GM18870 (cell line): ENCODE data around the gene ARL6IP5.

ENCODE experiments used
- ATAC-seq: cut with Tn5 transposase; IDR thresholded peaks from one replicate; pipeline ENCODE4 v1.9.1; 2021; ENCODE audit warnings: moderate library complexity; ENCODE audit not compliant: unreplicated experiment

Gene ARL6IP5

DNA sequence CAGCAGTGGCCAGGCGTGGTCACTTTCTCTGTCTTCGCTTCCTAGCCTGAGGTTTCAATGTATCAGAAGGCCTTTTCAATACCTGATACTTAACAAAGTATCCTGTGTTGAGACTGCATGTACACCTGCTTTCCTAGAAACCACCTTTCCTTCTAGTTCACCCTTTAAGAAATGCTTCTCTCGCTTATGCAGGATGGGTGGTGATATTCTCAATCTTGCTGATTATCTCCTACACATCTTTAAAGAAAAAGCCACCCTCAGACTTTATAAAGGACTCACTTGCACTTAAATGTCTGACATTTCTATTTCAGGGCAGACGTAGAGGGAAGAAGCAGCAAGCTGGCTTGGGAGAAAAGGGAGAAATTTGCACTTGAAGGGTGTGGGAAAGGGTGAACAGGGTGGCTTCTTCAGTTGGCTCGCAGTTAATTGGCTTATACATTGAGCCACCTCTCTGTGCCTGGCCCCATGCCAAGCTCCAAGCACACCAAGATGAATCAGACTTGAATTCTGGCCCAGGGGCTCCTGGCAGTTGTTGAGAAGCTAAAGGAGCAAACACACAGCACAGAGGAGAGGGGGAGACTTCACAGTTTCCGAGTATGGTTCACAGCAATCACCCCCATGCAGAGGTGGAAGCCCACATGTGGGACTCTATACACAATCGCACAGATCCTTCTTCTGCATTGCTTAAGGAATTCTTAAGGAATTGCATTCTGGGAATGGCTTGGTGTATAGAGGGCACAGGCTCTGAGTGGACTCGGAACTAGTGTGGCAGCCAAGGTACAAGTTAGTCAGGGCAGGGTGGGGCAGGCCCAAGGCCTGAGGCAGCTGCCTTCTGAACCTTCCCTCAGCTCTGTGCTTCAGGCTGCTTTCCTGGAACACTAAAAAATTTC lies 1.3 kb downstream of the ARL6IP5 start:
- no peak for ATAC-seq

DNA sequence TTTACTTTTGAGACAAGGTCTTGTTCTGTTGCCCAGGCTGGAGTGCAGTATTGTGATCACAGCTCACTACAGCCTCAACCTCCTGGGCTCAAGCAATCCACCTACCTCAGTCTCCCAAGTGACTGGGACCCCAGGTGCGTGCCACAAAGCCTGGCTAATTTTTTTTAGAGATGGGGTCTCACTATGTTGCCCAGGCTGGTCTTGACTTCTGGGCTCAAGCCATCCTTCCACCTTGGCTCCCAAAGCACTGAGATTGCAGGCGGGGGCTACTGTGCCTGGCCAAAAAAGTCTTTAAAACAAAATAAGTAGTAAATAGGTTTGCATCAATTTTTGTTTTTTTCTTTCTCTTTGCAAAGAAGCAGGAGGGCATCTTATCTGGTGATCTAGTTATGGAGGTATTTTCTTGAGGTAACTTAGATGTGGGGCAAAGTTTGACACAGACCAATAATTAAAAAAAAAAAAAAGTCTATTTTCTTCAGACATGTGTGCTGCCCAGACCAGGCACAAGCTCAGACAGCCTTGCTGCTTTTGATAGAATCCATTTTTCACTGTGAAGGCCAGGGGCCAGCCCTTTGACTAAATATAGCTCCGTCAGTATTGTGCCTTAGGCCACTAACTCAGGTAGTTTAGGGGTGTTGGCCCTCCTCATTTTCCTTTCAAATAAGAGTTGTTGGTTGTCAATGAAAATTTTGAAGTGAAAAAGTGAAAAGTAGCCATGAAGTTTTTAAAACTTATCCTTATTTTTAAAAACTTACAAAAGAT lies 2.5 kb downstream of the ARL6IP5 start:
- ATAC-seq, result no peak

DNA sequence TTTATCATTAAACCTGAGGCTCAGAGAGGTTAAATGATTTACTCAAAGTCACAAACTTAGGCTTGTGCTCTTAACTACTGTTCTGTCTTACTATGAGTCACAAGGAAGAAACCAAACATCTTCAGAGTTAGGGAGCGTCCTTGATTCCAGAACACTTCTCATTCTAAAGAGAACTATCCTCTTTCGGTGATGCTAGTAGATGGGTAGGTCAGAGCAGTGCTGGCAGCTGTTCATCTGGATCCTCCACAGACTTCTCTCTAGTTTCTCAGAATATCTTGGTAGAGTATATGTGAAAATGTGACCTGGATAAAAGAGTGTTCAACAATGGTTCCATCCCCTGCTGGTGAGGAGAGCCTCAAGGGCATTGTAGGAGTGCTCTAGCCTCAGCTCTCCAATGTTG lies 3.3 kb downstream of the ARL6IP5 start:
- peak; percentile 30 for ATAC-seq

DNA sequence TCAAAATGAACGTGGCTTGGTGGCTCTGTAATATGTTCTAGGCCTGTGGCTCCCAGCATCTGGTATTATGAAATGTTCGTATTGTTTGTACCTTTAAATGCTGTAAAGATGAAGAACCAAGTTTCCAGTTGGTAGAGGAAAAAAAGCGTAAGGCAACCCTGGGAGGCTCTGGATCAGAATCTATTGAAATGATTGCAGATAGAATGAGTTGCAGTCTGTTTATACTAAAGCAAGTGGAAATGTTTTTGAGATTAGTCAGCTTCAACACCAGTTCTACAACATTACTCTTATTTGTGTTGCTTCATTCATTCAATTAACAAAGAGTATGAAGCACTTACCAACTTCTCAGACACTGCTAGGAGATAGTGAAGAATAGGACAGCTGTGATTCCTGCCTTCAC lies 5.3 kb downstream of the ARL6IP5 start:
- no peak for ATAC-seq

DNA sequence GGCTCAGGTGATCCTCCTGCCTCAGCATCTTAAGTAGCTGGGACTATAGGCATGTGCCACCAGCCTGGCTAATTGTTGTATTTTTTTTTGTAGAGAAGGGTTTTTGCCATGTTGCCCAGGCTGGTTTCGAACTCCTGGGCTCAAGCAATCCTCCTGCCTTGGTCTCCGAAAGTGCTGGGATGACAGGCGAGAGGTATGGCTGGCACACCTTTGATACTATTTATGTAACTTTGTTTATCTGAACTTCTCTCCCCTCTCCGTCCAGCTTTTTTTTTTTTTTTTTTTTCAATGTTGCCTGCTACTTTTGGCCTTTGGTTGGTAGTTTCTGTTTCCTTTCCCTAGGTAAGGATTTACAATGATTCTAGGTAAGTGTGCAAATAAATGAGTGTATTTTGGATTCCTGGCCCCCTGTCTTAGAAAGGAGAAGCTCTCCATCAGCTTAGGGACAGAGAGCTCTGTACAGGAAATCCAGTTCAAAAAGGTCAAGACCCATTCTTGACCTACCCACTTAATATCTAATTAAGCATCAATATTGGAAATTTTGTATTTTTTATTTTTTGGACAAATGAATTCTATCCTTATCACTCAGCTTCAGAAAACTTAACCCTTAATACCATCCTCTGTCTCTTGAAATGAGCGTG lies 6.8 kb downstream of the ARL6IP5 start:
- ATAC-seq, result no peak

DNA sequence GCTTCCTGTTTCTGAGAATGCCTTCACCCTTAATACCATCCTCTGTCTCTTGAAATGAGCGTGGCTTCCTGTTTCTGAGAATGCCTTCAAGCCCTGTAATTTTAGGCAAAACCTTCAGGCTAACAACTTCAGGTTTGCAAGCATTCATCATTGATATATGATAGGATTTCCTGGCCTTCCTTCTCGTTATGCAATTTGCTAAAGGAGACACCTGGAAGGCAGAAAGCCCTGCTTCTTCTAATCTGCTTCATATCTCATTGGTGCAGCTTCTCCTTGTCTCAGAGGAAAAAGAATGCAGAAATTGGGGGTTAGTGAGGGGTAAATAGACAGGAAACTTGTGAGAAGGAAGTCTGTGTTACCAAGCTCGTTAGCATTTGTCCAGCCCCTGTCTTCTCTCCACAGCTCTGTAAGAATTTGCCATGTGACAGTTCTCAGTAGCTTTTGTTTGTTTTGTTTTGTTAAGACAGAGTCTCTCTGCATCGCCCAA lies 7.3 kb downstream of the ARL6IP5 start:
- ATAC-seq, result peak; percentile 75

DNA sequence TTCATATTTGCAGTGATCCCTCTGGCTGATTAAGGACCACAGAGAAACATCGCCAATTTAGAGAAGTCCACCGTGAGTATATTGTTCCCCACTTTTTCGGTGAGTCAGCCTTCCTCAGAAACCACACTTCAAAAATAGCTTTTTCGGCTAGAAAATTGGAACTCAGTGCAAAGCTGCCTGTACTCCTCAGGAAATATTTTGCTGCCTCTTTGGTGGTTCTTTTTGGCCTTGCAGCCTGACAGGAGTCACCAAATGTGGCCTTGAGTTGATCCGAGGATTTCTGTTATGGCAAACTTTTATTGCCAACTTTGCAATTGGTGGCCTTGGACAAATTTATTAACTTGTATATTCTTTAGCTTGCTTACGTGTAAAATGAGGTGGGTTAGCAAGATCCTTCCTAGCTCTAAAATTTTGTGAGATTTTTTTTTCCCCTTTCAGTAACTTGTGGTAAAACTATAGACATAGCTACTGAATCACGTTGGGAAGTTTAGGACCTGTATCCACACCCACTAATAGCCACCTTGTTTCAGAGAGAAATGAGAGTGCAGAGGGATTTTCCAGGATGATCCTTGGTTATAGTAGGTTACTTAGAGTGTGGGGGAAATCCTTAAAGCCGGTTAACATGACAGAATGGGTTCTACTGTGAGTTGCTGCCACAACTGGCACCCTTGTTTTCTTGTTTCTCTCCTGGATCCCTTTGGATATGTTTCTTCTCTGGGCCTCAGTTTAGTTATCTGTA lies 9.9 kb downstream of the ARL6IP5 start:
- ATAC-seq, result no peak

DNA sequence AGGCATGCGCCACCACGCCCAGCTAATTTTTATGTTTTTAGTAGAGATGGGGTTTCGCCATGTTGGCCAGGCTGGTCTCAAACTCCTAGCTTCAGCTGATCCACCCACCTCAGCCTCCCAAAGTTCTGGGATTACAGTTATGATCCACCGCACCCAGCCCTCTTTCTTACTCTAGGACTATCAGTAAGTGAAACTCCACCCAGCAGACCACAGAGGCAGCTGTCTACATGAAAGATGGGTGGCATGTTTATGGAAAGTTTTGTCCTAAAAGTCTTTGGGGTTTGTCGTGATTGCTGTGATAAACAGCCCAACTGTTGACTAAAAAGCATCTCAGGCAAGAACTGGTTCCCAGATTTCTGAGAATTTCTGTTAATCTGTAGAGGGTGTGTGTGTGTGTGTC lies 10.9 kb downstream of the ARL6IP5 start:
- no peak for ATAC-seq

DNA sequence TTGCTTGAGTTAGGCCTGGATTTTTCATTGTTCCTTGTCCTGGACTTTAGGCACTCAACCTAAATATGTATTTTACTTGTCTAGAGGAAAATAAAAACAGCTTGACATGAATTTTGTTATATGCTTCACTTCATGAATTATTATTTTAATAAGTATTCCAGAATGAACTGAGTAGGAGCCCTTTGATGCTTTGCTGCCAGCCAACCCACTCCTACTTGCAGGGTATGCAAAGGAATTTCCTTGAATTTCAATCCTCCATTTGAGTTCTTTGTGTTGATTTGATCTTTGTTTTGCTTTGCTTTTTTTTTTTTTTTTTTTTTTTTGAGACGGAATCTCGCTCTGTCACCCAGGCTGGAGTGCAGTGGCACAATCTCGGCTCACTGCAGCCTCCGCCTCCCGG lies 11.6 kb downstream of the ARL6IP5 start:
- no peak for ATAC-seq

DNA sequence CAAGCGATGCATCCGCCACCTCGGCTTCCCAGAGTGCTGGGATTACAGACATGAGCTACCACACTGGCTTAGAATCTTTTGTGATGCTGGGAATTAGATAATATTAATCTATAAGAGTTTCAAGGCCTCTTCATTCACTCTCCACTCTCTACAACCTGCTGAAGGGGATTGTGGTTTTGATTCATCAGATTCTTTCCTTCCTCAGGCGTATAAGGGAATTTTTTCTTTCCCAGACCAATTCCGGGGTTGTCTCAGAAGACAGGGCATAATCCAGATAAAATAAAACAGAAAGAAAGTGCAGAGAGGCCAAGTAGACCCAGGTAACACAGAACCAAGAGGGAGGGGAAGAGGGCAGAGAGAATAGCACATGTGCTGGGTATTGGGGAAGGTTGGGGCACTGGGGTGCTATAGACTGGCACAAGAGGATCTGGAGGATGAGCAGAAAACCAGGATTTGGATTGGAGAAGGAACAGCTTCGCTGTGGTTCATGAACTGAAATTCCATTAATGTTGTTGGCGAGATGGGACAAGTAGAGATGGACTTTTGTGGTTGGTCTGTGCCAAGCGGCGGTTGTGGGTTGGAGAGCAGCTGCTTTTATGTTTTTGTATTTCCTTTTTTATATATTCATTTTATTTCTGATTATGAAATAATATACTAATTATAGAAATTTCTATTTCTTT lies 12.8 kb downstream of the ARL6IP5 start:
- ATAC-seq, result no peak

DNA sequence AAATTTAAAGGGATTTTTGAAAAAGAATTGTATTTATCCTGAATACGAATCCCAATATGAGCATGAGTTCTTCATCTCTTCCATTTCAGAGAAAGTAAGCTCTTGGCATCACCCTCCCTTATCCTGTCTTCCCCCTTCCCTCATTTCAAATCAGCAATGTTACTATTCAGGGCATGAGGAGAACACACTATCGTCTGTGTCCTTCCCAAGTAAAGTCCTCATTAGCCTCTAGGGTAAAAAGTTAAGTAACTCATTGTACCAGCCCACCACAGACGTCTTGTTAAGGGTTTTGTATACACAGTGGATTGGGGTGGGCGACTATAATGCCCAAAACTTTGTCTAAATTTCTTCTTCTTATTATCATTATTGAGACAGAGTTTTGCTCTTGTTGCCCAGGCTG lies 14.8 kb downstream of the ARL6IP5 start:
- no peak for ATAC-seq

DNA sequence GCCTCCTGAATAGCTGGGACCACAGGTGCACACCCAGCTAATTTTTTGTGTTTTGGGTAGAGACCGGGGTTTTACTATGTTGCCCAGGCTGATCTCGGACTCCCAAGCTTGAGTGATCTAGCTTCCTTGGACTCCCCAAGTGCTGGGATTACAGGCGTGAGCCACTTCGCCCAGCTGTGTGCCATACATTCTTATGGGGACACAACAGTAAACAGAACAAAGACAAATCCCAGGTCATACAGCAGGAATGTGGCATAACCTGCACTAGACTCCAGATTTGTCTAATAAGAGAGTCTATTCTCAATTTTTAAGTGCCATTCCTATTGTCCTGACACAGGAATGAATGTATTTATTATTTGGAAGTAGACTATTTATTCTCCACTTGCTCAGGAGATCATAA lies 17.6 kb downstream of the ARL6IP5 start:
- ATAC-seq, result no peak

DNA sequence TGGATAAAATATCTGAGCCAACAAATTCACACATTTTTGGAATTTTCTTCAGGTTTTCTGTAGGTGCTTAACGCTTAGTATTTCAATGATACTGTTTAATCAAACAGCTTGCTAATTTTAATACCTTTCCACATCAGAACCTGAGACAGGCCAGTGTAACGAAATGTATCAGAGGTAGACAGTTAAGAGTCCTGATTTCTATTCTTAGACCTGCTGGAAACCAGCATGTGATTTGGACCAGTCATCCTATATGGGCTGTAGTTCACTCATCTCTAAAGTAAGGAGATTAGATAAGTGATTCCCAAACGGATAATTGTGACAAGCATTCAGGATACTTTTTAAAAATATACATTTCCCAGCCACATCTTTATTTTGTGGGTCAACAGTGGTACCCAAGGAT lies 18.4 kb downstream of the ARL6IP5 start:
- no peak for ATAC-seq

DNA sequence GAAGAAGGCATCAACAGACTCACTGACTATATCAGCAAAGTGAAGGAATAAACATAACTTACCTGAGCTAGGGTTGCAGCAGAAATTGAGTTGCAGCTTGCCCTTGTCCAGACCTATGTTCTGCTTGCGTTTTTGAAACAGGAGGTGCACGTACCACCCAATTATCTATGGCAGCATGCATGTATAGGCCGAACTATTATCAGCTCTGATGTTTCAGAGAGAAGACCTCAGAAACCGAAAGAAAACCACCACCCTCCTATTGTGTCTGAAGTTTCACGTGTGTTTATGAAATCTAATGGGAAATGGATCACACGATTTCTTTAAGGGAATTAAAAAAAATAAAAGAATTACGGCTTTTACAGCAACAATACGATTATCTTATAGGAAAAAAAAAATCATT lies 19.8 kb downstream of the ARL6IP5 start:
- ATAC-seq, result no peak

DNA sequence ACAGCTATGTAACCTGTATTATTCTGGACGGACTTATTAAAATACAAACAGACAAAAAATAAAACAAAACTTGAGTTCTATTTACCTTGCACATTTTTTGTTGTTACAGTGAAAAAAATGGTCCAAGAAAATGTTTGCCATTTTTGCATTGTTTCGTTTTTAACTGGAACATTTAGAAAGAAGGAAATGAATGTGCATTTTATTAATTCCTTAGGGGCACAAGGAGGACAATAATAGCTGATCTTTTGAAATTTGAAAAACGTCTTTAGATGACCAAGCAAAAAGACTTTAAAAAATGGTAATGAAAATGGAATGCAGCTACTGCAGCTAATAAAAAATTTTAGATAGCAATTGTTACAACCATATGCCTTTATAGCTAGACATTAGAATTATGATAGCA lies 20.6 kb downstream of the ARL6IP5 start:
- ATAC-seq, result no peak

DNA sequence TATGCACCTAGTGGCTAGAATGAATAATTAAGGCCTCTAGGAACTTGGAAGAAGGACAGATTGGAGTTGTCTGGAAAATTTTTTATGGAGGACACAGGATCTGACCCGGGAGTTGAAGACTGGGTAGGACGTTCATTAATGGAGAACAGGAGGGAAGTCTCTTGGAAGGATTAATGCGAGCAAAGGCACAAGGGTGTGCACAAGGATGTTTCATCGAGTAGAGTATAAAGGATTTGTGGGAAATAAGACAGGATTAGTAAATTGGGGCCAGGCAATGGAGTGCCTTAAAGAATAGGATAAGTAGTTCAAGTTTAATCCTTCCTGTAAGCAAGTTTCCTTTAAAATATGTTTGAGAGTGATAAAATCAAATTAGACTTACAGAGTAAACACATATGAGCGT lies 23.1 kb downstream of the ARL6IP5 start:
- no peak for ATAC-seq

DNA sequence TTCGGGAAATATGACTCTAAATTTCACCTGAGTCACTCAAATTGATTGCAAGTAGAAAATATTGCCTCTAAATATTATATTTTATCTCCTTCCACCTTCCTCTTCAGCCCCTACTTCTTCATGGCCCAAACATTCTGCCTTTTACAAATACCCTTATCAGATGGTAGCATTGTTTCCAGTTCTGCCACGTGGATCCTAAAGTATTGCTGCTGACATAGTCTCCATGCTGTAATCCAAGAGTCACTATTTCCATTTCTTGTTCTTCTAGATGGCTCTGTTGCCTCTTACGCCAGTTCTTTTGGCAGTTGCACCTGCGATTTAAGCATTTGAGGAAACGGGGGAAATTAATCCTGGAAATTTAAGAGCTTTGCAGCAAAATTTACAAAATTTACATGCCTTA lies 24.1 kb downstream of the ARL6IP5 start:
- ATAC-seq, result no peak

DNA sequence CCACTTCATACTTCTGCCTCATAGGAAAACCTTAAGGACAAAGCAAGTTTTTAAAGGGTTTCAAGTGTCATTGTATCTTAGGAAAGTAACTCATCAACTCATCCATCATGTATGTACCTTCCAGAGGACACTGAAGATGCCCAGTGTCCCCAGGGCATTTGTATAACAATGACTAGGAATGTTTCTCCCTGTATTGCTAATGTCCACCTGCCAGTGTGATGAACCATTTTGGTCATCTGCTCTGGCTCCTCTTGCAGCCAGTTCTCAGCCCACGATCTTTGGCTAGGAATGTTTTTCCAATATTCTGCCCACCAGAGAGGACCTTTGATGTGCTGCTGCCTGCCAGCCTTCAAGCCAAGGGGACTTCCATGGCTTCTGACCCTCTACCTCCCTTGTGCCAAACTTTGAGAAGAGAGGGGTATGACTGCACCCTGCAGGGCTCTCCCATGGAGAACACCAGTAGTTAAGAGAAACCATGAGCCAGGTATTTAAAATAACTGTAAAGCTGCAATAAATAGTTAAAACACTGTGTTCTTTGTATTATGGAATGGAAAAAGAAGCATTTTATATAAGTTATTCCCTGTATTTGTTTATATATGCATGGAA lies 26.3 kb downstream of the ARL6IP5 start:
- ATAC-seq, result no peak

DNA sequence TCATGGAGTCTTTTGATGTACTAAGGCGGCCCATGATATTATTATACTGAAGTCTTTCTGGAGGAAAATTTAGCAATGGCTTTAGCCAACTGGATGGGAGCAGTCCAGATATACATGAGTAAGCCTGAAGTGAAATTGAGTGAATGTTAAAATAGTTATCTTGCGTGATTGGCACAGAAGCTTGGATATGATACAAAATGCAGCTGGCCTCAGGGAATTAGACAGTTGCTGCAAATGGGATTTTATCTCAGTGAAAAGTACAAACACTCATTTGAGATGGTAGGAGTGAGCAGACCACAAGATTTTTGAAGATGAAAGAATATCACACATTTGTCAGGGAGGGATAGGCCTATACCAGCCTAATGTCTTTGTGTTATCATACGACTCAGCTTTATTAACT lies 28.8 kb downstream of the ARL6IP5 start:
- ATAC-seq, result no peak

DNA sequence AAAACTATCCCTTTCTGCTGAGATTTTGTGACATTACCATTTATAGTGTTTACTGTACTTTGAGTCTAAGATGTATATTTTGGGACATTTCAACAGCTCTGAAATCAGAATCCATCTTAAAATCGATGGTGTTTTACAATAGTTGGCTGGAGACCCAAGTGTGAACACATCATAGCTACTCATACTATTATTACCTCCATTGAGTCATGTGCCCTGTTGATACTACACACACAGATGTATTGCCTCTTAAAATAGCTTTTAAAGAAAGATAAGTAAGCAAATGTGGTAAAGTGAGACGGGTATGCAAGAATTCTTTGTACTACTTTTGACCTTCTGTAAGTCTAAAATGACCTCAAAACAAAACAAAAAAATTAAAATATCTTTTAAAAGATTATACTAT lies 31.0 kb downstream of the ARL6IP5 start:
- no peak for ATAC-seq
